Measurements from ENCODE around the gene C16orf95.
"Not testable (repeated sequence)": the region's sequence is repeated elsewhere in the genome, so short reads cannot be mapped to it uniquely, and the experiment has no call there.

DNA sequence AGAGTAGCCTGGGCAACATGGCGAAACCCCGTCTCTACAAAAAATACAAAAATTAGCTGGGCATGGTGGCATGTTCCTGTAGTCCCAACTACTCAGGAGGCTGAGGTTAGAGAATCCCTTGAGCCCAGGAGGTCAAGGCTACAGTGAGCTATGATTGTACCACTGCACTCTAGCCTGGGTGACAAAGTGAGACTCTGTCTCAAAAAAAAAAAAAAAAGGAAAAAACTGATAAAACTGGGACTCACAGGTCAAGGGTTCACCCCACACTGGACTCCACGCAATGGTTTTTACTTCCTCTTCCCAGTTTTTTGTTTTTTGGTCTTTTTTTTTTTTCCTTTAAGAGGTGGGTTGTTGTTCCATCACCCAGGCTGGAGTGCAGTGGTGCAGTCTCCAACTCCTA lies 58.5 kb downstream of the C16orf95 start:
- TF ChIP-seq CTCF, POLR2A, POLR2AphosphoS5 (IDR thresholded peaks at IDR 0.05): not testable (repeated sequence)

All from prostate gland (tissue), 2 donors.